ENCODE data around the gene GLYATL3. TPM values are rescaled to one million over a fixed set of nuclear protein-coding genes. Genes with fewer than 3 reads are reported as not detected.

Gene GLYATL3
- total and polyA plus RNA-seq, 7 experiments from 2014 or later: not detected

GRCh38 chr6:49551078-49551865, 51.5 kb downstream of the GLYATL3 start:
- H3K36me3 ChIP-seq (ENCODE audit: control insufficient read depth in 2 of 3, insufficient read depth in 3 of 3, low read length in 3 of 3): no peaks in the 10 kb centered on the region
- CTCF ChIA-PET: no interaction called here
- Mint-ChIP-seq H3K4me1 (peaks cover 12 to 23% (median 18%) of the 10 kb centered on the region in 7 donors), H3K36me3 (peaks cover 0 to 3% (median 0%) of the 10 kb centered on the region in 5 donors), H3K27ac (peak overlapping the region in 1 of 9 donors; percentile 10), H3K9me3 (no peaks in the 10 kb centered on the region), H3K4me3 (peak overlapping the region; percentile 70 to 86 (median 80)), H3K27me3 (peaks cover 38 to 55% (median 47%) of the 10 kb centered on the region in 5 donors)
- ATAC-seq (peak; percentile 26), DNase-seq (peak in 4 of 9 donors; percentile 1 to 27 (median 4))
- H3K27me3 ChIP-seq (ENCODE audit: control insufficient read depth in 2 of 2, insufficient read depth in 2 of 2, low read length in 2 of 2): no peaks in the 10 kb centered on the region
- intact Hi-C loops (cut with micrococcal nuclease): no loop called here
- POLR2A ChIA-PET: no interaction called here
- H3K27ac ChIP-seq (ENCODE audit: low read depth, low read length): no peak overlapping the region
- H3K4me1 ChIP-seq (ENCODE audit: control insufficient read depth in 2 of 2, insufficient read depth in 2 of 2, low read length in 2 of 2): peaks cover 0 to 5% of the 10 kb centered on the region in 2 donors
- peak overlapping the region; percentile 26 for H3K4me3 ChIP-seq (ENCODE audit: low read length)
- no peaks in the 10 kb centered on the region for H3K9me3 ChIP-seq (ENCODE audit: control insufficient read depth in 2 of 3, low read length in 3 of 3)

- no peaks in the 10 kb centered on the region for H3K9me3 ChIP-seq (ENCODE audit: control insufficient read depth in 2 of 3, low read length in 3 of 3)
- peaks cover 0 to 5% of the 10 kb centered on the region in 2 donors for H3K4me1 ChIP-seq (ENCODE audit: control insufficient read depth in 2 of 2, insufficient read depth in 2 of 2, low read length in 2 of 2)
- peak overlapping the region; percentile 26 for H3K4me3 ChIP-seq (ENCODE audit: low read length)
- H3K27me3 Mint-ChIP-seq: peaks cover 38 to 53% (median 45%) of the 10 kb centered on the region in 5 donors
- peak overlapping the region; percentile 70 to 86 (median 80) for H3K4me3 Mint-ChIP-seq
- peaks cover 12 to 28% (median 18%) of the 10 kb centered on the region in 7 donors for H3K4me1 Mint-ChIP-seq
- no peaks in the 10 kb centered on the region for H3K27me3 ChIP-seq (ENCODE audit: control insufficient read depth in 2 of 2, insufficient read depth in 2 of 2, low read length in 2 of 2)
- intact Hi-C loops (cut with micrococcal nuclease): no loop called here
- DNase-seq (no peak), ATAC-seq (no peak)
- no peak overlapping the region for H3K27ac ChIP-seq (ENCODE audit: low read depth, low read length)
- no peaks in the 10 kb centered on the region for H3K36me3 ChIP-seq (ENCODE audit: control insufficient read depth in 2 of 3, insufficient read depth in 3 of 3, low read length in 3 of 3)
- ChIA-PET CTCF (no interaction called here), POLR2A (no interaction called here)
- no peaks in the 10 kb centered on the region for H3K9me3 Mint-ChIP-seq
- no peak overlapping the region for H3K27ac Mint-ChIP-seq
- peaks cover 0 to 3% (median 0%) of the 10 kb centered on the region in 5 donors for H3K36me3 Mint-ChIP-seq
Observed at GRCh38 chr6:49551866-49552129, 52.1 kb downstream of the GLYATL3 start.

GRCh38 chr6:49552596-49552995, 52.9 kb downstream of the GLYATL3 start:
- peaks cover 0 to 5% of the 10 kb centered on the region in 2 donors for H3K4me1 ChIP-seq (ENCODE audit: control insufficient read depth in 2 of 2, insufficient read depth in 2 of 2, low read length in 2 of 2)
- Mint-ChIP-seq H3K4me3 (peak overlapping the region in 4 of 10 donors; percentile 5 to 72 (median 24)), H3K9me3 (no peaks in the 10 kb centered on the region), H3K27me3 (peaks cover 34 to 45% (median 39%) of the 10 kb centered on the region in 5 donors), H3K27ac (no peak overlapping the region), H3K36me3 (peaks cover 0 to 3% (median 0%) of the 10 kb centered on the region in 5 donors), H3K4me1 (peaks cover 12 to 28% (median 18%) of the 10 kb centered on the region in 7 donors)
- ChIA-PET POLR2A (no interaction called here), CTCF (no interaction called here)
- H3K27ac ChIP-seq (ENCODE audit: low read depth, low read length): no peak overlapping the region
- intact Hi-C loops (cut with micrococcal nuclease): no loop called here
- H3K27me3 ChIP-seq (ENCODE audit: control insufficient read depth in 2 of 2, insufficient read depth in 2 of 2, low read length in 2 of 2): no peaks in the 10 kb centered on the region
- no peaks in the 10 kb centered on the region for H3K9me3 ChIP-seq (ENCODE audit: control insufficient read depth in 2 of 3, low read length in 3 of 3)
- no peaks in the 10 kb centered on the region for H3K36me3 ChIP-seq (ENCODE audit: control insufficient read depth in 2 of 3, insufficient read depth in 3 of 3, low read length in 3 of 3)
- peak in 1 of 9 donors; percentile 1 for DNase-seq
- no peak for ATAC-seq
- no peak overlapping the region for H3K4me3 ChIP-seq (ENCODE audit: low read length)

GRCh38 chr6:49553384-49553783, 53.7 kb downstream of the GLYATL3 start:
- intact Hi-C loops (cut with micrococcal nuclease): no loop called here
- Mint-ChIP-seq H3K27me3 (peaks cover 32 to 49% (median 38%) of the 10 kb centered on the region in 5 donors), H3K27ac (no peak overlapping the region), H3K4me3 (no peak overlapping the region), H3K36me3 (peaks cover 0 to 3% (median 0%) of the 10 kb centered on the region in 5 donors), H3K4me1 (peaks cover 12 to 28% (median 18%) of the 10 kb centered on the region in 7 donors), H3K9me3 (no peaks in the 10 kb centered on the region)
- H3K9me3 ChIP-seq (ENCODE audit: control insufficient read depth in 2 of 3, low read length in 3 of 3): no peaks in the 10 kb centered on the region
- ATAC-seq: no peak
- H3K4me1 ChIP-seq (ENCODE audit: control insufficient read depth in 2 of 2, insufficient read depth in 2 of 2, low read length in 2 of 2): peaks cover 0 to 5% of the 10 kb centered on the region in 2 donors
- no peak overlapping the region for H3K4me3 ChIP-seq (ENCODE audit: low read length)
- ChIA-PET CTCF (no interaction called here), POLR2A (no interaction called here)
- no peak overlapping the region for H3K27ac ChIP-seq (ENCODE audit: low read depth, low read length)
- no peaks in the 10 kb centered on the region for H3K36me3 ChIP-seq (ENCODE audit: control insufficient read depth in 2 of 3, insufficient read depth in 3 of 3, low read length in 3 of 3)
- DNase-seq: no peak
- no peaks in the 10 kb centered on the region for H3K27me3 ChIP-seq (ENCODE audit: control insufficient read depth in 2 of 2, insufficient read depth in 2 of 2, low read length in 2 of 2)

GRCh38 chr6:49555951-49556350, 56.2 kb downstream of the GLYATL3 start:
- Mint-ChIP-seq H3K9me3 (no peaks in the 10 kb centered on the region), H3K27ac (no peak overlapping the region), H3K4me3 (no peak overlapping the region), H3K27me3 (peaks cover 14 to 34% (median 24%) of the 10 kb centered on the region in 5 donors), H3K36me3 (peaks cover 0 to 3% (median 0%) of the 10 kb centered on the region in 5 donors), H3K4me1 (peaks cover 3 to 20% (median 10%) of the 10 kb centered on the region in 7 donors)
- no peak for DNase-seq
- Histone ChIP-seq H3K4me3 (ENCODE audit: low read length) (no peak overlapping the region), H3K9me3 (ENCODE audit: control insufficient read depth in 2 of 3, low read length in 3 of 3) (no peaks in the 10 kb centered on the region), H3K4me1 (ENCODE audit: control insufficient read depth in 2 of 2, insufficient read depth in 2 of 2, low read length in 2 of 2) (peaks cover 0 to 5% of the 10 kb centered on the region in 2 donors), H3K36me3 (ENCODE audit: control insufficient read depth in 2 of 3, insufficient read depth in 3 of 3, low read length in 3 of 3) (no peaks in the 10 kb centered on the region), H3K27me3 (ENCODE audit: control insufficient read depth in 2 of 2, insufficient read depth in 2 of 2, low read length in 2 of 2) (no peaks in the 10 kb centered on the region), H3K27ac (ENCODE audit: low read depth, low read length) (no peak overlapping the region)
- POLR2A ChIA-PET: no interaction called here
- CTCF ChIA-PET: no interaction called here
- no peak for ATAC-seq
- intact Hi-C loops (cut with micrococcal nuclease): no loop called here

GRCh38 chr6:49556429-49556837, 56.7 kb downstream of the GLYATL3 start:
- Mint-ChIP-seq H3K4me3 (no peak overlapping the region), H3K36me3 (peaks cover 0 to 3% (median 0%) of the 10 kb centered on the region in 5 donors), H3K9me3 (no peaks in the 10 kb centered on the region), H3K4me1 (peaks cover 0 to 16% (median 7%) of the 10 kb centered on the region in 7 donors), H3K27me3 (peaks cover 9 to 30% (median 19%) of the 10 kb centered on the region in 5 donors), H3K27ac (no peak overlapping the region)
- no peaks in the 10 kb centered on the region for H3K36me3 ChIP-seq (ENCODE audit: control insufficient read depth in 2 of 3, insufficient read depth in 3 of 3, low read length in 3 of 3)
- intact Hi-C loops (cut with micrococcal nuclease): no loop called here
- H3K9me3 ChIP-seq (ENCODE audit: control insufficient read depth in 2 of 3, low read length in 3 of 3): no peaks in the 10 kb centered on the region
- no peak overlapping the region for H3K27ac ChIP-seq (ENCODE audit: low read depth, low read length)
- ATAC-seq (no peak), DNase-seq (no peak)
- ChIA-PET POLR2A (no interaction called here), CTCF (no interaction called here)
- H3K4me1 ChIP-seq (ENCODE audit: control insufficient read depth in 2 of 2, insufficient read depth in 2 of 2, low read length in 2 of 2): peaks cover 0 to under 1% of the 10 kb centered on the region in 2 donors
- no peak overlapping the region for H3K4me3 ChIP-seq (ENCODE audit: low read length)
- no peaks in the 10 kb centered on the region for H3K27me3 ChIP-seq (ENCODE audit: control insufficient read depth in 2 of 2, insufficient read depth in 2 of 2, low read length in 2 of 2)

GRCh38 chr6:49557177-49557576, 57.5 kb downstream of the GLYATL3 start:
- peaks cover 0 to 11% (median 2%) of the 10 kb centered on the region in 7 donors for H3K4me1 Mint-ChIP-seq
- Histone ChIP-seq H3K4me1 (ENCODE audit: control insufficient read depth in 2 of 2, insufficient read depth in 2 of 2, low read length in 2 of 2) (no peaks in the 10 kb centered on the region), H3K27me3 (ENCODE audit: control insufficient read depth in 2 of 2, insufficient read depth in 2 of 2, low read length in 2 of 2) (no peaks in the 10 kb centered on the region), H3K27ac (ENCODE audit: low read depth, low read length) (no peak overlapping the region), H3K9me3 (ENCODE audit: control insufficient read depth in 2 of 3, low read length in 3 of 3) (no peaks in the 10 kb centered on the region), H3K4me3 (ENCODE audit: low read length) (no peak overlapping the region), H3K36me3 (ENCODE audit: control insufficient read depth in 2 of 3, insufficient read depth in 3 of 3, low read length in 3 of 3) (no peaks in the 10 kb centered on the region)
- DNase-seq: no peak
- no peaks in the 10 kb centered on the region for H3K9me3 Mint-ChIP-seq
- peaks cover 0 to 3% (median 0%) of the 10 kb centered on the region in 5 donors for H3K36me3 Mint-ChIP-seq
- intact Hi-C loops (cut with micrococcal nuclease): no loop called here
- ATAC-seq: no peak
- ChIA-PET CTCF (no interaction called here), POLR2A (no interaction called here)
- no peak overlapping the region for H3K4me3 Mint-ChIP-seq
- peaks cover 4 to 24% (median 18%) of the 10 kb centered on the region in 5 donors for H3K27me3 Mint-ChIP-seq
- no peak overlapping the region for H3K27ac Mint-ChIP-seq
